GM10847 (cell line): ENCODE data around the gene KLRD1.

Experiments
- POLR2A ChIP-seq: IDR thresholded peaks from 2 replicates; pipeline ENCODE4 v1.6.1; 2011; ENCODE audit not compliant: insufficient read length; ENCODE audit errors: extremely low read depth

KLRD1 gene

DNA sequence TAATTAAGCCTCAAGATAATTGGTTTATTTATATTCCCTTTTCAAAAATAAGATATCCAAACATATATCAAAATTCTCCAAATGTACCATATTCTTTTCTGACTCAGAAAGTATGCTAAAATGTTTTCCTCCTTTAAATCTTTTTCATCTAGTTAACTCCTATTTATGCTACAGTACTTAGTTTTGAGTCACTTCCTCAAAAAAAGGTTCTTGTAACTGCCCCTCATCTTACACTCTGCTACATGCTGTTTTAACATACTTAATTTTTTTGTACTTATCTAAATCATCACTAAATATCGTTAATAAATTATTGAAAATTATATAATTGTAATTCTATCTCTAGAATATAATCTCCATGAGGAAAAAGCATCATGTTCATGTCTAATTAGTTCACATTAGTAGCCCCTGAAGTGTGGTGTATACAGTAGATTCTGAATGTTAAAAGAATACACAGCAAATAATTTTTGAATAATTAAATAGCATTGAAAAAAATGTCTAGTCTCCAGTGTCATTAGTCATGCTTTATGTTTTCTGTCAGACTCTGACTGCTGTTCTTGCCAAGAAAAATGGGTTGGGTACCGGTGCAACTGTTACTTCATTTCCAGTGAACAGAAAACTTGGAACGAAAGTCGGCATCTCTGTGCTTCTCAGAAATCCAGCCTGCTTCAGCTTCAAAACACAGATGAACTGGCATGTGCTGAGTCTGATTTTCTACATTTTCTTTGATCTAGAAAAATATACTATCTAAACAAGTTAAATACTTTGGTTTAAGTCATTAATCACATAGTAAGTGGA is 3.5 kb downstream of the KLRD1 start:
- no peak for TF ChIP-seq POLR2A

- no peak for TF ChIP-seq POLR2A
Observed at GRCh38 chr12:10319388-10319787, 11.7 kb downstream of the KLRD1 start.

DNA sequence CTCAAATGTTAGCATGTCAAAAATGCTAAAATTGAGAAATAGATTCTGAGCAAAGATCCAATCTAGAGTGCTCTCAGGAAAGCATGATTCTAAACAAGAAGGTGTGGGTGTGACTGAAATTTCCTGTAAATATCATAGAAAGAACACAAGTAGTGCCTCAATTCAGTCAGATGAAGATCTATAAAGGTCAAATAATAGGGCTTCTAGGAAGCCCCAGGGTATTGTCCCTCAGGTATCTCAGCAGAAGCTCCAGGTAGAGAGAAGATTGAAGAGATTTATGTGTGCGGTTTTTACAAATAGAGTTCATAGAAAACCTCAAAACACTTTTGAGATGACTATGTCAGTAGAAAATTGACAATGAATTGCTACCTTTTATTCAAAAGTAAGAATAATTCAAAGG is 13.0 kb downstream of the KLRD1 start:
- no peak for TF ChIP-seq POLR2A

GRCh38 chr12:10331642-10332239 is 24.1 kb downstream of the KLRD1 start:
- TF ChIP-seq POLR2A: no peak

DNA sequence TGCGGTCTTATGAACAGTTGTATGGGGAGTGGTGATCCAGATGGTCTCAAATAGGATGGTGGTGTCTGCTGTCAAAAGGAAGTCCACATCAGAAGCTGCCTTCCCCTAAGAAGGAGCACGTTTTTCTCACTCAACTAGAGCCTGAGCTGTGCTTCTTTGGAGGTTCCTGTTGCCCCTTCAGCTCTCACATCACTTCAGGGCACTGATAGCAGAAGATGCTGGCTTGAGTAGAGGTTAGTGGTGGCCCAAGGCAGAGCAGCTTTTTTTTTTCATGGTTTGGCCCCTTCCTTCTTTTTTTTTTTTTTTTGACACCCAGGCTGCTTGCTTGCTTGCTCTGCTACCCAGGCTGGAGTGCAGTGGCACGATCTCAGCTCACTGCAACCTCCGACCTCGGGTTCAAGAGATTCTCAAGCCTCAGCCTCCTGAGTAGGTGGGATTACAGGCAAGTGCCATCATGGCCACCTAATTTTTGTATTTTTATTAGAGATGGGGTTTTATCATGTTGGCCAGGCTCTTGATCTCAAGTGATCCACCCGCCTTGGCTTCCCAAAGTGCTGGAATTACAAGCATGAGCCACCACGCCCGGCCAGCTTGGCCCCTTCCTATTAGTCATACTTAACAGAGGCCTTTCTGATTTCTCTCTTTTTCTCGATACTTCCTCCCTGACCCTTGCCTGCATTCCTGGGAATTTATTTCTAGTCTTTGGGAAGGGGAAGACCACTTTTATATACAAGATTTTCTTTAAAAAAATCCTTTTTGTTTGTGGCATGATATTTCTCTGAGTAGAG is 31.6 kb downstream of the KLRD1 start:
- TF ChIP-seq POLR2A: no peak

- TF ChIP-seq POLR2A: no peak
Observed at GRCh38 chr12:10341892-10342509, 34.3 kb downstream of the KLRD1 start.

DNA sequence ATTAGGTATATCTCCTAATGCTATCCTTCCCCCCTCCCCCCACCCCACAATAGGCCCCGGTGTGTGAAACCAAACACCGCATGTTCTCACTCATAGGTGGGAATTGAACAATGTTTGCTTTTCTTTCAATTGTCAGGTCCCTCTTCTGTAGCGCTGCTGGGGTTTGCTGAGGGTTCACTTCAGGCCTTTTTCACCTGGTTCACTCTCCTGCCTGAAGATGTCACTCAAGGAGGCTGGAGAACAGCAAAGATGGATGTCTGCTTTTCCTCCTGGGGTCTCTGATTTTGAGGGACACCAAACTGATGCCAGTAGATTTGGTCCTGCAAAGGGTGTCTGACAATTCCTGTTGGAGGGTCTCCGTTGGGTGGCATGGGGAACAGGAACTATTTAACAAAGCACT is 46.4 kb downstream of the KLRD1 start:
- no peak for TF ChIP-seq POLR2A

- TF ChIP-seq POLR2A: no peak
Observed at GRCh38 chr12:10354502-10354901, 46.8 kb downstream of the KLRD1 start.

- no peak for TF ChIP-seq POLR2A
Observed at GRCh38 chr12:10358131-10358530, 50.5 kb downstream of the KLRD1 start.

DNA sequence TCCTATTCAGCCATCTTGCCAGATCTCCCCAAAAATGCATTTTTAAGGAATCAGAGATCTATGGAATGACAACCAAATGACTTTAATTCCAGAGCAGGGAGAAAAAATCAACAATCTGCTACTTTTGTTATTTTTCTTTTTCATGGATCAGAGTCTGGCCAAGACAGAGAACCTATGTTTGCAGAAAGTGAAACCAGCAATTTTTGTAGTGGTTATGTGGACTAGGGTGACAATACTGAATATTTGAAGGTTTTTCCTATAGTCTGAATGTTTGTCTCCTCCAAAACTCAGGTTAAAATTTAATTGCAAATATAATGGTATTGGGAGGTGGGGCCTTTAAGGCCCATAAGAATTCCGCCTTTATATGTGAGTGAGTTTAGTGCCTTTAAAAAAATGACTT is 51.3 kb downstream of the KLRD1 start:
- TF ChIP-seq POLR2A: no peak

- TF ChIP-seq POLR2A: no peak
Observed at GRCh38 chr12:10361084-10361483, 53.4 kb downstream of the KLRD1 start.

GRCh38 chr12:10361622-10362021 is 54.0 kb downstream of the KLRD1 start:
- no peak for TF ChIP-seq POLR2A

GRCh38 chr12:10362325-10362724 is 54.7 kb downstream of the KLRD1 start:
- no peak for TF ChIP-seq POLR2A

GRCh38 chr12:10362828-10363657 is 55.4 kb downstream of the KLRD1 start:
- no peak for TF ChIP-seq POLR2A

DNA sequence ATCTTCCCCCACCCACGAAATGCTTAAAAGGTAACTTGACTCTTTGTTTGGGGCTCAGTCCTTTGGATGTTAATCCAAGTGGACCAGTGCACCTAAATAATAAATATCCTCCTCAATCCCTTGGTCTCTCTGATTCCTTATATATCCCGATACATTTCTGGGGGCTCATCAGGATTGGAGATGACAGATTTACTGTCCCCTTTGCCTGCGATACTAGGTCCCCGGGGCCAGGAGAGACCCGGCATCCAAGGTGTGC is 55.9 kb downstream of the KLRD1 start:
- TF ChIP-seq POLR2A: no peak
